OCI-LY1 (cell line): ENCODE results near the gene GSX1.
A peak's percentile ranks its signal among the peaks of the same experiment; 100 is the strongest.

Source experiments
- CTCF ChIP-seq: fragments of 200-600 bp; sonication (generic), shearing (Covaris generic); IDR thresholded peaks from 2 replicates; pipeline ENCODE4 v1.5.1; 2017; ENCODE audit warnings: mild to moderate bottlenecking, antibody characterized with exemption, low read length, moderate library complexity, mixed read lengths
- EZH2 ChIP-seq: fragments of 200-600 bp; sonication (generic), shearing (Covaris generic); IDR thresholded peaks from 2 replicates; pipeline ENCODE4 v1.8.0; 2017; ENCODE audit warnings: borderline replicate concordance, mixed run types, mild to moderate bottlenecking, antibody characterized with exemption, low read length, moderate library complexity, mixed read lengths

- TF ChIP-seq CTCF: peak; percentile 37; the same call in 1 of the 2 replicates
- no peak for TF ChIP-seq EZH2
Observed at GRCh38 chr13:27783111-27783510, 9.2 kb upstream of the GSX1 start.
